HepG2 (cell line): ENCODE measurements around the gene GJA3. TPM values are rescaled to one million over a fixed set of nuclear protein-coding genes. Genes with fewer than 3 reads are reported as not detected.

Source experiments
- ATAC-seq: fragments of 200-7000 bp; cut with Tn5 transposase; 3 replicates; pipeline ENCODE4 v1.9.1; 2020; ENCODE audit warnings: mild to moderate bottlenecking, moderate library complexity
- BruUV-seq: library from RNA; stranded (reverse); fragments of 400-500 nt; replicated peaks from 2 replicates; lab custom pipeline; 2021; lab: Mats Ljungman, UMichigan
- CTCF ChIA-PET: fragments of 300-600 bp; formaldehyde crosslinking; extraction: SDS; loops from one replicate; lab custom pipeline; 2021; ENCODE audit warnings: low total read pairs, inconsistent platforms, low intra/inter-chr PET ratio; lab: Yijun Ruan, JAX
- POLR2A ChIA-PET: fragments of 350-600 bp; sonication (Branson Sonifier 250); formaldehyde crosslinking; loops from one replicate; lab custom pipeline; 2020; ENCODE audit warnings: antibody characterized with exemption, inconsistent platforms; lab: Yijun Ruan, JAX
- DNase-seq: peaks from one replicate; pipeline ENCODE4 v3.0.0-alpha.2; 2015; ENCODE audit warnings: low spot score
- FAIRE-seq: peaks from 3 replicates; lab custom pipeline; 2011; peaks lifted over from hg19 to GRCh38; lab: Jason Lieb, UNC
- H2AFZ ChIP-seq: one replicate; pipeline ENCODE4 v1.6.1; 2011; ENCODE audit warnings: low read length, inconsistent platforms
- H3K27ac ChIP-seq: fragments of 300-600 bp; 3 replicates; pipeline ENCODE4 v1.8.0; 2011; ENCODE audit warnings: mixed run types, mild to moderate bottlenecking, mixed read lengths, low read length, inconsistent platforms; ENCODE audit not compliant: insufficient read depth; ENCODE audit errors: extremely low read length
- H3K27me3 ChIP-seq, 2 experiments: fragments of 200-600 bp in 1 of 2; 2 replicates in 1 of 2; 3 replicates in 1 of 2; pipeline versions ENCODE4 v1.6.0 to v1.8.0; 2011; ENCODE audit warnings: low read length in 2 of 2, mild to moderate bottlenecking in 2 of 2, moderate library complexity in 2 of 2, inconsistent platforms in 1 of 2; ENCODE audit not compliant: insufficient read depth in 2 of 2, control insufficient read depth in 1 of 2
- H3K36me3 ChIP-seq, 2 experiments: fragments of 200-600 bp in 1 of 2; replicated peaks in 1 of 2; 2 replicates in 1 of 2; 3 replicates in 1 of 2; pipeline versions ENCODE4 v1.5.1 to v1.8.0; 2011; ENCODE audit warnings: low read length in 2 of 2, inconsistent platforms in 1 of 2; ENCODE audit not compliant: insufficient read depth in 2 of 2, control insufficient read depth in 1 of 2
- H3K4me1 ChIP-seq: 2 replicates; pipeline ENCODE4 v1.5.1; 2012; ENCODE audit warnings: low read length, inconsistent platforms; ENCODE audit not compliant: insufficient read depth
- H3K4me2 ChIP-seq: 2 replicates; pipeline ENCODE4 v1.6.0; 2011; ENCODE audit warnings: low read depth, low read length, inconsistent platforms
- H3K4me3 ChIP-seq, 3 experiments: fragments of 200-600 bp in 1 of 3; sonication (generic), shearing (Covaris generic) in 1 of 3; replicated peaks in 1 of 3; 2 replicates each; pipeline ENCODE4 v1.5.1; 2011 to 2016; ENCODE audit warnings: low read length in 3 of 3, inconsistent platforms in 2 of 3, low read depth in 2 of 3, mild to moderate bottlenecking in 2 of 3, control low read depth in 1 of 3, mixed read lengths in 1 of 3; ENCODE audit not compliant: insufficient read depth in 1 of 3
- H3K79me2 ChIP-seq: one replicate; pipeline ENCODE4 v1.6.1; 2011; ENCODE audit warnings: low read length, inconsistent platforms; ENCODE audit not compliant: insufficient read depth
- H3K9ac ChIP-seq: 2 replicates; pipeline ENCODE4 v1.6.0; 2011; ENCODE audit warnings: mild to moderate bottlenecking, low read depth, low read length, inconsistent platforms; ENCODE audit not compliant: insufficient read depth
- H3K9me3 ChIP-seq: 2 replicates; pipeline ENCODE4 v1.5.1; 2012; ENCODE audit warnings: mild to moderate bottlenecking, low read length
- H4K20me1 ChIP-seq: 2 replicates; pipeline ENCODE4 v1.6.0; 2011; ENCODE audit warnings: inconsistent platforms, mild to moderate bottlenecking, low read length, moderate library complexity; ENCODE audit not compliant: insufficient read depth
- CAMTA2 ChIP-seq: sonication (generic); formaldehyde crosslinking; IDR thresholded peaks from 2 replicates; pipeline ENCODE4 v1.4.0; 2020; ENCODE audit warnings: mild to moderate bottlenecking, missing genetic modification reagents, borderline replicate concordance
- CEBPB ChIP-seq: IDR thresholded peaks from 2 replicates; pipeline ENCODE4 v1.6.1; 2011; ENCODE audit warnings: low read depth, low read length, improper control_type of control experiment, borderline replicate concordance
- ERF ChIP-seq: IDR thresholded peaks from 2 replicates; pipeline ENCODE4 v1.6.1; 2018; ENCODE audit warnings: missing biosample characterization, missing genetic modification reagents
- GABPA ChIP-seq, 2 experiments: IDR thresholded peaks; 2 replicates each; pipeline ENCODE4 v1.6.1; 2011 to 2016; ENCODE audit warnings: low read depth in 2 of 2, low read length in 1 of 2, missing biosample characterization in 1 of 2, missing genetic modification characterization in 1 of 2
- GABPB1 ChIP-seq: IDR thresholded peaks from 2 replicates; pipeline ENCODE4 v1.6.1; 2016; ENCODE audit warnings: mild to moderate bottlenecking, missing genetic modification reagents, moderate library complexity, missing compliant biosample characterization
- KDM2A ChIP-seq: sonication (generic); formaldehyde crosslinking; IDR thresholded peaks from 2 replicates; pipeline ENCODE4 v1.4.0; 2020; ENCODE audit warnings: low read depth, missing genetic modification reagents, borderline replicate concordance
- RARG ChIP-seq: sonication (generic); formaldehyde crosslinking; IDR thresholded peaks from 2 replicates; pipeline ENCODE4 v1.4.0; 2020; ENCODE audit warnings: low read depth, mild to moderate bottlenecking, missing genetic modification reagents
- WGBS: methylation state at CpG from one replicate; pipeline ENCODE4 v1.1.6; 2017; ENCODE audit warnings: low lambda C conversion rate; 5-methylcytosine and 5-hydroxymethylcytosine counted together
- in situ Hi-C: cut with HindIII; loops from 2 replicates; pipeline ENCODE4 v1.10.0; 2017; ENCODE audit warnings: low pct_unique_long_range_greater_than_20kb; ENCODE audit not compliant: extremely low pct_ligation_motif_present
- intact Hi-C: fragments of 100-400 bp; cut with micrococcal nuclease; formaldehyde crosslinking; loops from one replicate; pipeline ENCODE4 v1.10.0; 2022; ENCODE audit not compliant: unreplicated experiment
- polyA plus RNA-seq, 8 experiments: library from polyadenylated mRNA; depleted of rRNA in 3 of 8; stranded (reverse) in 7 of 8; unstranded in 1 of 8; fragments of >200 nt; fragmentation: Illumina TruSeq in 4 of 8; extraction: Trizol in 4 of 8; gene quantifications; 2 replicates each; pipeline versions ENCODE4 v1.2.1 to v1.2.3, GENCODE V29; 2011 to 2016; ENCODE audit warnings: low read depth in 4 of 8, missing spikeins in 1 of 8, mixed read lengths in 1 of 8; ENCODE audit not compliant: insufficient read depth in 1 of 8
- total RNA-seq, 5 experiments: library from RNA; depleted of rRNA; stranded (reverse); fragments of >200 nt; fragmentation: Illumina TruSeq; extraction: Trizol; gene quantifications; 2 replicates each; pipeline ENCODE4 v1.2.3, GENCODE V29; 2016; ENCODE audit warnings: low read depth in 1 of 5
- TF ChIP-seq, protein P1 (sequence below): sonication (generic); formaldehyde crosslinking; IDR thresholded peaks from 2 replicates; pipeline ENCODE4 v1.5.1; 2020; ENCODE audit warnings: mild to moderate bottlenecking, missing genetic modification reagents, moderate library complexity
- TF ChIP-seq, protein P2 (sequence below), 2 experiments: sonication (generic) in 1 of 2; formaldehyde crosslinking in 1 of 2; IDR thresholded peaks; 2 replicates each; pipeline versions ENCODE4 v1.4.0 to v1.6.1; 2018 to 2020; ENCODE audit warnings: missing genetic modification reagents in 2 of 2, borderline replicate concordance in 1 of 2, low read depth in 1 of 2, mild to moderate bottlenecking in 1 of 2, missing biosample characterization in 1 of 2

Gene GJA3
- total and polyA plus RNA-seq, 2 of the 13 experiments (the other 11 are each of a cell fraction or from before 2014, with no cell fraction given), result 0.04 TPM

DNA sequence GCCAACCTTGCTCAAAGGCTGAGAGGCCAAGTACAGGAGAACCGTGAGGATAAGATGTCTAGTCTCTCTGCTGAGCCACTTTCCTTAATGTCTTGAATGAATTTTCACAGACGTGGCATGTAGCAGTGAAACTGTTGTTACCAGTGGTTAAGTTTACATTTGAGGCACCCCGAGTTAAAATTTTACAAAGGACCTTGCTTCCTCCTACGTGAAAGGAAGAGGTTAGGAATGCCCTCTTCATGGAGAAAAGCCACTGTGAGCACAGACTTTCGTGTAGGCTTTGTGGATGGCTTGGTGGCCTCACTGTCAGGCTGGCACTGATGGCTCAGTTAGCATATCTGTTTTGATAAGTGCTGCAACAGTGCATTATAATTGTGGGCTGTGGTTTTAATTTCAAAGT is 29.2 kb upstream of the GJA3 start:
- FAIRE-seq (no peak), DNase-seq (no peak), ATAC-seq (peak; percentile 15)
- H3K4me1 ChIP-seq, result peaks cover 35% of the 10 kb centered on the region
- no peaks in the 10 kb centered on the region for H3K9me3 ChIP-seq
- POLR2A ChIA-PET, result no interaction called here
- no TSS peak for BruUV-seq
- no peaks in the 10 kb centered on the region for H3K36me3 ChIP-seq
- in situ Hi-C loops, result loop anchor here (10.0 kb wide), 1 partner anchor 105 kb away; no protein-coding TSS in a partner anchor
- CTCF ChIA-PET, result no interaction called here
- H3K4me2 ChIP-seq, result peak overlapping the region; percentile 60
- no peaks in the 10 kb centered on the region for H3K79me2 ChIP-seq
- H3K27ac ChIP-seq, result no peak overlapping the region
- 3% methylated on average over 5 of the region's 5 CpGs for WGBS
- no peaks in the 10 kb centered on the region for H4K20me1 ChIP-seq
- H3K4me3 ChIP-seq, result 0 out of 6 replicates have a peak overlapping the region, but pooled peaks of 1 of the 3 experiments have one; percentile 5
- H3K9ac ChIP-seq, result no peak overlapping the region
- TF ChIP-seq ERF (CRISPR knock-in tag), result no peak
- TF ChIP-seq KDM2A (CRISPR knock-in tag), result no peak
- no peak for TF ChIP-seq RARG (CRISPR knock-in tag)
- intact Hi-C loops, result no loop called here
- peaks cover 5 to 63% of the 10 kb centered on the region in 2 experiments for H3K27me3 ChIP-seq
- H2AFZ ChIP-seq, result no peak overlapping the region

DNA sequence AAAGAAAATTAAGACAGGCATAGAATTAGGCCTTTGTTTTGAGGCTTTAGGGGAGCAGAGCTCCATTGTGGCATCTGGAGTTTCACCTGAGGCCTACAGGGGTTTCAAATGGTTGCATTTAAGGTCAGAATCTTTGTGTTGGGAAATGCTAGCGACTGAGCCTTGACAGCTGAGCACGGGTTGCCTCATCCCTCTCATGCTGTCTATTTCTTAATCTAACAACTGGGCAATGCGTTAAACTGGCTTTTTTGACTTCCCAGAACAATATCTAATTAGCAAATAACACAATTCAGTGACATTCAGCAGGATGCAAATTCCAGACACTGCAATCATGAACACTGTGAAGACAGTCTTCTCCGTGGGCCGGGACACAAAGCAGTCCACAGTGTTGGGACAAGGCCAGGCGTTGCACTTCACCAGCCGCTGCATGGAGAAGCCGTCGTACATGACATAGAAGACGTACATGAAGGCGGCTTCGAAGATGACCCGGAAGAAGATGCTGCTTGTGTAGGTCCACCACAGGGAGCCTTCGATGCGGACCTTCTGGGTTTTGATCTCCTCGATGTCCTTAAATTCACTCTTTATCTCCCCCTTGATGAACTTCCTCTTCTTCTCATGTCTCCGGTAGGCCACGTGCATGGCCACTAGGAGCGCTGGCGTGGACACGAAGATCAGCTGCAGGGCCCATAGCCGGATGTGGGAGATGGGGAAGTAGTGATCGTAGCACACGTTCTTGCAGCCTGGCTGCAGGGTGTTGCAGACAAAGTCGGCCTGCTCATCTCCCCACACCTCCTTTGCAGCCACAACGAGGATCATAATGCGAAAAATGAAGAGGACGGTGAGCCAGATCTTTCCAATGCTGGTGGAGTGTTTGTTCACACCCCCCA is 28.1 kb upstream of the GJA3 start:
- H3K27ac ChIP-seq, result no peak overlapping the region
- ChIA-PET CTCF (no interaction called here), POLR2A (no interaction called here)
- H3K79me2 ChIP-seq, result no peaks in the 10 kb centered on the region
- H2AFZ ChIP-seq, result no peak overlapping the region
- no peaks in the 10 kb centered on the region for H3K36me3 ChIP-seq
- in situ Hi-C loops, result loop anchor here (10.0 kb wide), 1 partner anchor 736 kb away; no protein-coding TSS in a partner anchor
- BruUV-seq, result no TSS peak
- peak; percentile 28 for ATAC-seq
- WGBS, result 69% methylated on average over 26 of the region's 28 CpGs
- no peaks in the 10 kb centered on the region for H3K9me3 ChIP-seq
- H4K20me1 ChIP-seq, result no peaks in the 10 kb centered on the region
- H3K27me3 ChIP-seq, result peaks cover 5 to 56% of the 10 kb centered on the region in 2 experiments
- FAIRE-seq, result no peak
- peak overlapping the region; percentile 60; the same call in 1 of the 2 replicates for H3K4me2 ChIP-seq
- no peak overlapping the region for H3K9ac ChIP-seq
- DNase-seq, result no peak
- intact Hi-C loops, result no loop called here
- TF ChIP-seq, protein P1, sequence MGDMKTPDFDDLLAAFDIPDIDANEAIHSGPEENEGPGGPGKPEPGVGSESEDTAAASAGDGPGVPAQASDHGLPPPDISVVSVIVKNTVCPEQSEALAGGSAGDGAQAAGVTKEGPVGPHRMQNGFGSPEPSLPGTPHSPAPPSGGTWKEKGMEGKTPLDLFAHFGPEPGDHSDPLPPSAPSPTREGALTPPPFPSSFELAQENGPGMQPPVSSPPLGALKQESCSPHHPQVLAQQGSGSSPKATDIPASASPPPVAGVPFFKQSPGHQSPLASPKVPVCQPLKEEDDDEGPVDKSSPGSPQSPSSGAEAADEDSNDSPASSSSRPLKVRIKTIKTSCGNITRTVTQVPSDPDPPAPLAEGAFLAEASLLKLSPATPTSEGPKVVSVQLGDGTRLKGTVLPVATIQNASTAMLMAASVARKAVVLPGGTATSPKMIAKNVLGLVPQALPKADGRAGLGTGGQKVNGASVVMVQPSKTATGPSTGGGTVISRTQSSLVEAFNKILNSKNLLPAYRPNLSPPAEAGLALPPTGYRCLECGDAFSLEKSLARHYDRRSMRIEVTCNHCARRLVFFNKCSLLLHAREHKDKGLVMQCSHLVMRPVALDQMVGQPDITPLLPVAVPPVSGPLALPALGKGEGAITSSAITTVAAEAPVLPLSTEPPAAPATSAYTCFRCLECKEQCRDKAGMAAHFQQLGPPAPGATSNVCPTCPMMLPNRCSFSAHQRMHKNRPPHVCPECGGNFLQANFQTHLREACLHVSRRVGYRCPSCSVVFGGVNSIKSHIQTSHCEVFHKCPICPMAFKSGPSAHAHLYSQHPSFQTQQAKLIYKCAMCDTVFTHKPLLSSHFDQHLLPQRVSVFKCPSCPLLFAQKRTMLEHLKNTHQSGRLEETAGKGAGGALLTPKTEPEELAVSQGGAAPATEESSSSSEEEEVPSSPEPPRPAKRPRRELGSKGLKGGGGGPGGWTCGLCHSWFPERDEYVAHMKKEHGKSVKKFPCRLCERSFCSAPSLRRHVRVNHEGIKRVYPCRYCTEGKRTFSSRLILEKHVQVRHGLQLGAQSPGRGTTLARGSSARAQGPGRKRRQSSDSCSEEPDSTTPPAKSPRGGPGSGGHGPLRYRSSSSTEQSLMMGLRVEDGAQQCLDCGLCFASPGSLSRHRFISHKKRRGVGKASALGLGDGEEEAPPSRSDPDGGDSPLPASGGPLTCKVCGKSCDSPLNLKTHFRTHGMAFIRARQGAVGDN (CRISPR knock-in tag), result peak; percentile 21; the same call in 1 of the 2 replicates
- TF ChIP-seq CEBPB (peak; percentile 49; the same call in 1 of the 2 replicates), GABPA (IDR thresholded peaks at IDR 0.05; ENCODE audit: low read depth, low read length) (no peak), GABPA (CRISPR knock-in tag; IDR thresholded peaks at IDR 0.05; ENCODE audit: low read depth) (peak; percentile 49), CAMTA2 (CRISPR knock-in tag) (no peak), GABPB1 (CRISPR knock-in tag) (peak; percentile 31; the same call in 1 of the 2 replicates)
- TF ChIP-seq, protein P2, sequence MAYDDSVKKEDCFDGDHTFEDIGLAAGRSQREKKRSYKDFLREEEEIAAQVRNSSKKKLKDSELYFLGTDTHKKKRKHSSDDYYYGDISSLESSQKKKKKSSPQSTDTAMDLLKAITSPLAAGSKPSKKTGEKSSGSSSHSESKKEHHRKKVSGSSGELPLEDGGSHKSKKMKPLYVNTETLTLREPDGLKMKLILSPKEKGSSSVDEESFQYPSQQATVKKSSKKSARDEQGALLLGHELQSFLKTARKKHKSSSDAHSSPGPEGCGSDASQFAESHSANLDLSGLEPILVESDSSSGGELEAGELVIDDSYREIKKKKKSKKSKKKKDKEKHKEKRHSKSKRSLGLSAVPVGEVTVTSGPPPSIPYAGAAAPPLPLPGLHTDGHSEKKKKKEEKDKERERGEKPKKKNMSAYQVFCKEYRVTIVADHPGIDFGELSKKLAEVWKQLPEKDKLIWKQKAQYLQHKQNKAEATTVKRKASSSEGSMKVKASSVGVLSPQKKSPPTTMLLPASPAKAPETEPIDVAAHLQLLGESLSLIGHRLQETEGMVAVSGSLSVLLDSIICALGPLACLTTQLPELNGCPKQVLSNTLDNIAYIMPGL (CRISPR knock-in tag; IDR thresholded peaks at IDR 0.05; ENCODE audit: borderline replicate concordance in 1 of 2, low read depth in 1 of 2), result no peak
- H3K4me3 ChIP-seq, result no peak overlapping the region
- H3K4me1 ChIP-seq, result peaks cover 35% of the 10 kb centered on the region
